Spinal cord (tissue), 10 donors: Measurements from ENCODE around the gene FBRSL1. TPM values are rescaled to one million over a fixed set of nuclear protein-coding genes. Genes with fewer than 3 reads are reported as not detected.

Experiments used
- DNase-seq, 6 donors: peaks; one replicate each; pipeline versions ENCODE4 v3.0.0 to v3.0.0-alpha.2; 2013 to 2015; ENCODE audit warnings: low spot score in 6 of 6, low read depth in 4 of 6
- H3K27ac ChIP-seq: one replicate; pipeline ENCODE4 v1.5.1; 2013; ENCODE audit warnings: low read depth, low read length, control low read depth
- H3K27me3 ChIP-seq: one replicate; pipeline ENCODE4 v1.6.1; 2013; ENCODE audit warnings: low read length; ENCODE audit not compliant: control insufficient read depth, insufficient read depth
- H3K36me3 ChIP-seq: one replicate; pipeline ENCODE4 v1.6.1; 2013; ENCODE audit warnings: low read length; ENCODE audit not compliant: control insufficient read depth, insufficient read depth
- H3K4me1 ChIP-seq: one replicate; pipeline ENCODE4 v1.6.1; 2013; ENCODE audit warnings: low read length; ENCODE audit not compliant: control insufficient read depth, insufficient read depth
- H3K4me3 ChIP-seq: one replicate; pipeline ENCODE4 v1.5.1; 2013; ENCODE audit warnings: low read depth, low read length, control low read depth
- H3K9me3 ChIP-seq: one replicate; pipeline ENCODE4 v1.6.1; 2013; ENCODE audit warnings: low read length; ENCODE audit not compliant: control insufficient read depth, insufficient read depth
- WGBS: methylation state at CpG from one replicate; pipeline ENCODE4 v1.1.5; 2013; ENCODE audit warnings: missing lambda C conversion rate; ENCODE audit not compliant: insufficient coverage; 5-methylcytosine and 5-hydroxymethylcytosine counted together
- polyA plus RNA-seq, 2 donors: library from polyadenylated mRNA; unstranded; fragments of 120-200 nt; gene quantifications; one replicate each; pipeline ENCODE4 v1.2.1, GENCODE V29; 2013; ENCODE audit not compliant: insufficient read length in 2 of 2
- total RNA-seq, 2 donors: library from RNA; depleted of rRNA in 1 of 2; stranded (reverse); fragments of 120-200 nt in 1 of 2; fragments of >200 nt in 1 of 2; gene quantifications; one replicate each; pipeline versions ENCODE4 v1.2.3 to v1.2.4, GENCODE V29; 2013 to 2014
- donor health status: healthy.

The FBRSL1 gene
- total and polyA plus RNA-seq, 4 donors, result 4.1 to 106 (median 54.0) TPM

DNA sequence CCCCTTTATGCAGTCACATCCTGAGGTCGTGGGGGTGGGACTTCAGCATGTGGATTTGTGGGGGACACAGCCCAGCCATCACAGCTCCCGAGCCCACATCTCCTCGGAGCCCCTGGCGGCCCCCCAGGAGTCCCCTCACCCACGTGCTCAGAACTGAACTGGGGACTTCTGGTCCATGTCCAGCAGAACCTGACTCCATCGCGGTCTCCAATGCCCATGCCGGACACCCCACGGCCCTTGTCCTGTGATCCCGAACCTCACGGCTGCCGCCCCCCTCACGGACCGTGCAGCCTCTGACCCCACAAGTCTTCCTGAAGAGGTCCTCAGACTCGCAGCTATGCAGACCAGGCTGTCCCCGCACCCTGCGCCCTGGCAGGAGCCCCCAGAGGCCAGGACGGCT lies 13.5 kb upstream of the FBRSL1 start:
- H3K27me3 ChIP-seq, result no peaks in the 10 kb centered on the region
- H3K4me1 ChIP-seq, result peaks cover 9% of the 10 kb centered on the region
- H3K4me3 ChIP-seq, result no peak overlapping the region
- no peaks in the 10 kb centered on the region for H3K36me3 ChIP-seq
- DNase-seq, result no peak
- WGBS, result 91% methylated on average over 18 of the region's 18 CpGs
- no peaks in the 10 kb centered on the region for H3K9me3 ChIP-seq
- no peak overlapping the region for H3K27ac ChIP-seq

DNA sequence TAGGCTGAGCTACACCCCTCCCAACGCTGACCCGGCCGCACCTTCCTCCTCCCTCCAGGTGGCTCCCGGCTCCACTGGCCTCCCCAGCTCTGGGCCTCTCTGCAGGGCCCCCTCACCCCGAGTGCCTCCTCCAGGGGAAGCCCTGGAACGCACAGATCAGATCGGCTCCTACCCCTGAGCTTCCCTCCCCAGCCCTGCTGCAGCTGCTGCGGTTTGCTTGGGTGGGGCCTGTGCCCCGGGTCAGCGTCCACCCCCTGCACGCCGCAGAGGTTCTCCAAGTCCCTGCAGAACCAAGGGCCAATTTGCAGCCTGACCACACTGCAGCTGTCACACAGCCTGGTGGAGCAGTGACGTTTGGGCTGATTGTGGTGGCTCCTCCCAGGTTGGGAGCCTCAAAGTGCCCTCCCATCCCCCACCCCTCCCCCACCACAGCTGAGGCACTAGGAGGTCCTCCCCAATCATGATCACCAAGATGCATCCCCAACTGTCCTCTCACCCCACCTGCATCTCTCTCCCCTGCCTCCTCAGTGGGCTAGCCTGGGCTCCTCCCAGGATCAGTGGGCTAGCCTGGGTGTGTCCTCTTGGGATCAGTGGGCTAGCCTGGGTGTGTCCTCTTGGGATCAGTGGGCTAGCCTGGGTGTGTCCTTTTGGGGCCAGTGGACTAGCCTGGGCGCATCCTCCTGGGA lies 12.8 kb upstream of the FBRSL1 start:
- no peaks in the 10 kb centered on the region for H3K36me3 ChIP-seq
- no peaks in the 10 kb centered on the region for H3K9me3 ChIP-seq
- H3K27me3 ChIP-seq, result no peaks in the 10 kb centered on the region
- no peak overlapping the region for H3K4me3 ChIP-seq
- no peak overlapping the region for H3K27ac ChIP-seq
- H3K4me1 ChIP-seq, result peaks cover 4% of the 10 kb centered on the region
- WGBS, result 76% methylated on average over 13 of the region's 14 CpGs
- no peak for DNase-seq

DNA sequence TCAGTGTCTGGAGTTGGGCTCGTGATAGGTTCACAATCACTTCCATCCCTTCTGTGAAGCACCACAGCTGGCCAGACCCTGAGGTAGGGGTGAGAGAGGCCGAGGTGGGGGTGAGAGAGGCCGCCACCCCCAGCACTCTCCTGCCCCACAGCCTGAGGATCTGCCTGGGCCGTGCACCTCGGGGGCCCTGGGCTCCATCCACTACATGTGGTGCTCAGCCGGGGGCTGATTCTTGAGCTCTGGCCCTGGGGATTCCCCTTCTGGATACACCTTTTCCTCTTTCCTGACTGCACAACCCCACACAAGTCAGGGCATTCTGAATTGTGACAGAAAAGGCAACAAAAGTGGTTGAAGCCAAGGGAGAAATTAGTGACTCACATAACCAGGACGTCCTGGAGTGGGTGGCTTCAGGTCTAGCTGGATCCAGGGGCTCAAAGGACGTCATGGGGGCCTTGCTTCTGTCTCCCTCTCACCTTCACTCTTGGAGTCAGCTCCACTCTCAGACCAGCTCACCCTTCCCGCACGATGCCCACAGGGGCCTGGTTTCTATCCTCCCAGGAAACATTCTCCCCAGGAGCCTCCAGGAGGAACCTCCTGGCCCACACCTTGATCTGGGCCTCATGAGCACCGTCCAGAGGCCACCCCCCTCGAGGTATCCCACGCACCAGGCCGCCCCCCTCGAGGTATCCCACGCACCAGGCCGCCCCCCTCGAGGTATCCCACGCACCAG lies 12.1 kb upstream of the FBRSL1 start:
- H3K9me3 ChIP-seq, result no peaks in the 10 kb centered on the region
- no peaks in the 10 kb centered on the region for H3K36me3 ChIP-seq
- no peak for DNase-seq
- H3K4me1 ChIP-seq, result no peaks in the 10 kb centered on the region
- H3K4me3 ChIP-seq, result no peak overlapping the region
- no peak overlapping the region for H3K27ac ChIP-seq
- no peaks in the 10 kb centered on the region for H3K27me3 ChIP-seq
- WGBS, result 82% methylated on average over 17 of the region's 19 CpGs

DNA sequence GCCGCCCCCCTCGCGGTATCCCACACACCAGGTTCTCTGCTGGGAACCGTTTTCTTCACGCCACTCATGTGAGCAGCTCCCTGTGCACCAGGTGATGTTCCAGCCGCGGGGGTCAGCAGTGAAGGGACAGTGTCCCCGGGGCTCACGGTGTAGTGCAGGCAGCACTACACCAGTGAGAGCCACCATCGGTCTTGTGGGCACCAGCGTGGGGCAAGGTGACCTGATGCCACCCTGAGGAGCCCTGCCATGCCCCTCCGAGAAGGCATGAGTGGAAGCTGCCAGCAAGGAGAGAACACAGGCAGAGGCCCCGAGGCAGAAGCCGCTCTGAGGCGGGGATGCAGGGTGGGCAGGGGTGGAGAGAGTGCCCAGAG lies 11.5 kb upstream of the FBRSL1 start:
- DNase-seq, result no peak
- Histone ChIP-seq H3K9me3 (no peaks in the 10 kb centered on the region), H3K27ac (no peak overlapping the region), H3K4me1 (no peaks in the 10 kb centered on the region), H3K36me3 (no peaks in the 10 kb centered on the region), H3K27me3 (no peaks in the 10 kb centered on the region), H3K4me3 (no peak overlapping the region)
- WGBS, result 95% methylated on average over 15 of the region's 15 CpGs

DNA sequence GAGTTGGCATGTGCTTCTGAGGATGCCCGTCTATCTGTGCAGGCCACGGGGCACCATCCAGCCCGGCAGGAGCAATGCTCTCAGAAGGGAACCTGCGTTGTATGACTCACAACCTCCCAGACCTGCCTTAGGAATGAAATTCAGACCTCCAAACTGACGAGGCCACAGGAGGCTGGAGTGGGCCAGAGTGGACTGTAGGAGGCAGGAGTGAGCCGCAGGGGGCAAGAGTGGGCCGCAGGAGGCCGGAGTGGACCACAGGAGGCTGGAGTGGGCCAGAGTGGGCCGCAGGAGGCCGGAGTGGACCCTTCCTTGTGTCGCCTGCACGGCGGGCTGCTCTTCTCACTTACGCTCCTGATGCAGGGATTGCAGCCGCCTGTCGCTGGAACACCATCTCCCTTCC lies 11.1 kb upstream of the FBRSL1 start:
- Histone ChIP-seq H3K4me1 (no peaks in the 10 kb centered on the region), H3K9me3 (no peaks in the 10 kb centered on the region)

DNA sequence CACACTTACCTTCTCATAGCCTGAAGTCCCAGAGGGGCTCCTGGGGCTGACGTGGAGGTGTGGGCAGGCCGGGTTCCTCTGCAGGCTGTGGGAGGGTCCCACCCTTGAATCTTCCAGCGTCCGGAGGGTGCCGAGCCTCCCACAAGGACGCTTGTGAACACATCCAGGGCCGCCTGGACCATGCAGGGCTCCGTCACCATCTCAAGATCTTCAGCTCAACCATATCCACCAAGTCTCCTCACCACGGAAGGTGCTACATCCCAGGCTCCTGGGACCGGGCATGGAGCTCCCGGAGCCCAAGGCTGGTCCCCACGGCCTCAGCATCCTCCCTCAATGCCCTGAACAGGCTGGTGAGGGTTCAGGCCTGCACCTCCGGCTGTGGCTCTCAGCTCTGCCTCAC lies 10.7 kb upstream of the FBRSL1 start:
- H3K27me3 ChIP-seq, result no peaks in the 10 kb centered on the region
- H3K4me3 ChIP-seq, result no peak overlapping the region
- DNase-seq, result no peak
- WGBS, result 89% methylated on average over 13 of the region's 13 CpGs
- no peaks in the 10 kb centered on the region for H3K9me3 ChIP-seq
- no peaks in the 10 kb centered on the region for H3K36me3 ChIP-seq
- no peaks in the 10 kb centered on the region for H3K4me1 ChIP-seq
- H3K27ac ChIP-seq, result no peak overlapping the region

More for the DNA sequence above, 11.1 kb upstream of the FBRSL1 start:
- 87% methylated on average over 13 of the region's 16 CpGs for WGBS
- Histone ChIP-seq H3K4me3 (no peak overlapping the region), H3K27ac (no peak overlapping the region), H3K27me3 (no peaks in the 10 kb centered on the region), H3K36me3 (no peaks in the 10 kb centered on the region)
- DNase-seq, result no peak

DNA sequence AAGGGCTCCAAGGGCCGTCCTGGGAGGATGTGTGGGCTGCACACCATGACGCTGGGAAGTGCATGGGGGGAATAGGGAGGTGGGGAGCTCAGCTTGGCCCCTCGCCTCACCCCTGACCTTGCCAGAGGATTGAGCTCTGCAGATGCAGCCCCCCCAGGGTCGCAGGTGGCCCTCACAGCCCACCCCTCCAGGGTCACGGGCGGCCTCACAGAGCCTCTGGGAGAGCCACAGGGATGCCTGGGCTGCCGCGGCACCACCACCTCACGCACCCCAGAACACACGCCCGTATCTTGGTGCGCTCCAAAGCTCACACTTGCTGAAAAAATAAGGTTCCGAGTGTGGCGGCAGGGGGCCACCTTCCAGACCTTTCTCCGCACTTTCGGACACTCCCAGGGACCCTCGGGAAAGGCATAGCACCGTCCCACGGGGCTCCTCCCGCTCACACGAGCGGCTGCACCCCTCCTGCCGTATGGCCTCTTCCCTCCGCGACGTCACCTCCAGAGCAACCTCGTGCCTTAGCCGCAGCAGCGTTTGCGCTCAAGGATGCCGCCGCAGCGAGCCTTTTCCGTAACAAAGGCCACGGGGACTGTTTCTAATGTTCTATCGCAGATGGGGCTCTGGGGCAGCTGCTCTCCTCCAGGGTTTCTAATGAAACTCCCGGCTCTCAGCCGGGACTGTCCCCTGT lies 9.9 kb upstream of the FBRSL1 start:
- WGBS, result 56% methylated on average over 35 of the region's 38 CpGs
- Histone ChIP-seq H3K9me3 (no peaks in the 10 kb centered on the region), H3K27me3 (no peaks in the 10 kb centered on the region), H3K36me3 (no peaks in the 10 kb centered on the region), H3K4me3 (no peak overlapping the region), H3K4me1 (no peaks in the 10 kb centered on the region), H3K27ac (no peak overlapping the region)
- DNase-seq, result peak in 1 of 6 donors; percentile 8

DNA sequence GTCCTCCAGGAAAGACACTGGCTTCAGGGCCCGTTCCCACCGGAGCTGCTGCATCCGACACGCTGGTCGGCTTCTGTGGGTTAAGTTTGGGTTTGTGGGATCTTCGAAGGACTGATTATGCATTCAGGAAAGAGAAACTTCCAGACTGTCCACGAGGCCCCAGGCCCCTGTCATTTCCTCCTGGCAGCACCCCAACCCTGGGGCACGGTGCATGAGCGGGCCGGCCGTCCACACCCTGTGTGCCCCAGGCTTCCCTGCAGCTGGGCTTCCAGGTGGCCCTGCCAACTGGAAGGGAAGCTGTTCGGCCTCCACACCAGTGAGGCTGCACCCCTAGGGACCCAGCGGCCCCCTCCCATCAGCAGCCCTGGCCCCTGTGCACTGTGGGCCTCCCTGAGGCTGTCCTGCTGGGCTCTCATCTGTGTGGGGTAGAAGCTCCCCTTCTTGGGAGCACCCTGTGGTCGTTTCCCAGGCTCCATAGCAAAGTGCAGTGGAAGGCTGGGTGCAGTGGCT lies 9.3 kb upstream of the FBRSL1 start:
- Histone ChIP-seq H3K27me3 (no peaks in the 10 kb centered on the region), H3K4me3 (no peak overlapping the region), H3K9me3 (no peaks in the 10 kb centered on the region), H3K27ac (no peak overlapping the region), H3K4me1 (no peaks in the 10 kb centered on the region), H3K36me3 (no peaks in the 10 kb centered on the region)
- WGBS, result 71% methylated on average over 12 of the region's 14 CpGs
- no peak for DNase-seq

DNA sequence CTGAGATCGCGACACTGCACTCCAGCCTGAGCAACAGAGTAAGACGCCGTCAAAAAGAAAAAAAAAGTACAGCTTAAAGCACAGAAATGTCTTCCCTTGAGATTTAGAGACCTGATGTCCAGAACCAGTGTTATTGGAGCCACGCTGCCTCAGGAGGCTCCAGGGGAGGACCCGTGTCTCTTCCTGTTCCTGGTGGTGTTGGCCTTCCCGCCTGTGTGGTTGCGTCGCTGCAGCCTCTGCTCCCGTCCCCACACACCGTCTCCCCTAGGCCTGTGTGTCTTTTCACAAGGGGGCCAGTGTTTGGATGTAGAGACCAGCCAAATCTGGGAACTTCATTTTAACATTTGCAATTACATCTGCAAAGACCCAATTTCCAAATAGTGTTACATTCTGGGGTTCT lies 8.6 kb upstream of the FBRSL1 start:
- H3K27me3 ChIP-seq, result no peaks in the 10 kb centered on the region
- no peak for DNase-seq
- H3K4me3 ChIP-seq, result no peak overlapping the region
- H3K4me1 ChIP-seq, result no peaks in the 10 kb centered on the region
- 97% methylated on average over 5 of the region's 11 CpGs for WGBS
- H3K36me3 ChIP-seq, result no peaks in the 10 kb centered on the region
- no peak overlapping the region for H3K27ac ChIP-seq
- no peaks in the 10 kb centered on the region for H3K9me3 ChIP-seq
